NCI-H1694 treated with DMSO at 0.1 percent for 48 hours (cell line): Measurements from ENCODE around the gene ISL1.

Source experiments
- DNase-seq: peaks from one replicate; lab custom pipeline; 2025; lab: John Stamatoyannopoulos, UW

Gene ISL1

GRCh38 chr5:51383131-51384121 is at the start of gene ISL1:
ISL1 (plus strand) TSS chr5:51383448; CDS start chr5:51383672, 224 bp downstream.
- peak; percentile 77 for DNase-seq

- DNase-seq, result no peak
These were observed 46.4 kb upstream of the ISL1 start for GRCh38 chr5:51336878-51337277.

- DNase-seq, result no peak
These were observed 38.1 kb upstream of the ISL1 start for GRCh38 chr5:51345106-51345505.

GRCh38 chr5:51347157-51347556 is 36.1 kb upstream of the ISL1 start:
- DNase-seq, result no peak

- peak; percentile 24 for DNase-seq
These were observed 35.5 kb upstream of the ISL1 start for GRCh38 chr5:51347704-51348103.

GRCh38 chr5:51371052-51371451 is 12.2 kb upstream of the ISL1 start:
- no peak for DNase-seq

GRCh38 chr5:51373880-51374523 is 9.2 kb upstream of the ISL1 start:
- DNase-seq, result peak; percentile 25

GRCh38 chr5:51375084-51375483 is 8.2 kb upstream of the ISL1 start:
- no peak for DNase-seq

- no peak for DNase-seq
These were observed 6.7 kb upstream of the ISL1 start for GRCh38 chr5:51376509-51376908.

- no peak for DNase-seq
These were observed 5.8 kb upstream of the ISL1 start for GRCh38 chr5:51377151-51378060.

- no peak for DNase-seq
These were observed 5.2 kb upstream of the ISL1 start for GRCh38 chr5:51378061-51378409.

- DNase-seq, result no peak
These were observed 4.6 kb upstream of the ISL1 start for GRCh38 chr5:51378448-51379330.

- DNase-seq, result no peak
These were observed 3.9 kb upstream of the ISL1 start for GRCh38 chr5:51379331-51379700.

- peak; percentile 44 for DNase-seq
These were observed 2.5 kb upstream of the ISL1 start for GRCh38 chr5:51380603-51381207.

- no peak for DNase-seq
These were observed 1.3 kb upstream of the ISL1 start for GRCh38 chr5:51381761-51382474.

- peak; percentile 52 for DNase-seq
These were observed 622 bp upstream of the ISL1 start for GRCh38 chr5:51382521-51383130.

GRCh38 chr5:51384281-51384840 is 1.1 kb downstream of the ISL1 start:
- DNase-seq, result no peak

GRCh38 chr5:51385216-51385615 is 2.0 kb downstream of the ISL1 start:
- no peak for DNase-seq
